Stomach (tissue), 9 donors: ENCODE data around the gene KRT74. TPM values are rescaled to one million over a fixed set of nuclear protein-coding genes. Genes with fewer than 3 reads are reported as not detected.
A peak's percentile ranks its signal among the peaks of the same experiment; 100 is the strongest.

ENCODE experiments used
- DNase-seq, 2 donors: peaks; one replicate each; pipeline versions ENCODE4 v3.0.0 to v3.0.0-alpha.2; 2013 to 2019
- H3K27ac ChIP-seq, 5 donors: fragments of 200-600 bp in 4 of 5; sonication (generic) in 4 of 5; one replicate each; pipeline ENCODE4 v1.5.1; 2013 to 2019; ENCODE audit warnings: mild to moderate bottlenecking in 1 of 5, moderate library complexity in 1 of 5
- H3K27me3 ChIP-seq, 3 donors: fragments of 200-600 bp; sonication (generic); one replicate each; pipeline ENCODE4 v1.5.1; 2017 to 2019; ENCODE audit warnings: mixed run types in 1 of 3
- H3K36me3 ChIP-seq, 4 donors: fragments of 200-600 bp; sonication (generic); 1 replicate in 3 of 4; 2 replicates in 1 of 4; pipeline ENCODE4 v1.5.1; 2016 to 2019
- H3K4me1 ChIP-seq, 4 donors: fragments of 200-600 bp; sonication (generic); one replicate each; pipeline ENCODE4 v1.5.1; 2016 to 2019
- H3K4me3 ChIP-seq, 4 donors: fragments of 200-600 bp; sonication (generic) in 3 of 4; one replicate each; pipeline ENCODE4 v1.5.1; 2016 to 2019; ENCODE audit warnings: mild to moderate bottlenecking in 1 of 4
- H3K9me3 ChIP-seq, 4 donors: fragments of 200-600 bp; sonication (generic); one replicate each; pipeline ENCODE4 v1.5.1; 2016 to 2019
- CTCF ChIP-seq, 7 experiments: fragments of 450-650 bp in 4 of 7; fragments of 200-600 bp in 3 of 7; sonication (generic) in 3 of 7; IDR thresholded peaks; one replicate each; pipeline ENCODE4 v1.5.1; 2016 to 2019; ENCODE audit warnings: antibody characterized with exemption in 7 of 7, control low read depth in 2 of 7, mild to moderate bottlenecking in 1 of 7
- EP300 ChIP-seq: sonication (generic); formaldehyde crosslinking; IDR thresholded peaks from one replicate; pipeline ENCODE4 v1.6.1; 2017; ENCODE audit warnings: antibody characterized with exemption
- POLR2A ChIP-seq, 4 donors: fragments of 450-650 bp; IDR thresholded peaks; one replicate each; pipeline ENCODE4 v1.6.1; 2016; ENCODE audit warnings: antibody characterized with exemption in 4 of 4, control low read depth in 2 of 4, mild to moderate bottlenecking in 1 of 4, moderate library complexity in 1 of 4
- POLR2AphosphoS5 ChIP-seq, 3 donors: sonication (generic); formaldehyde crosslinking; IDR thresholded peaks; one replicate each; pipeline ENCODE4 v1.6.1; 2016; ENCODE audit warnings: antibody characterized with exemption in 3 of 3
- WGBS, 5 donors: extraction: QIAGEN DNeasy Blood & Tissue Kit in 3 of 5; methylation state at CpG; one replicate each; pipeline versions ENCODE4 v1.1.5 to v1.1.7; 2013 to 2018; 5-methylcytosine and 5-hydroxymethylcytosine counted together
- intact Hi-C: fragments of 100-400 bp; cut with DNase I; formaldehyde crosslinking; loops from one replicate; pipeline ENCODE4 v1.15.1; 2023; ENCODE audit warnings: low total_unique reads
- polyA plus RNA-seq, 3 donors: library from polyadenylated mRNA; stranded (reverse); fragments of 200-250 nt; gene quantifications; one replicate each; pipeline ENCODE4 v1.2.3, GENCODE V29; 2013
- total RNA-seq, 5 donors: library from RNA; depleted of rRNA; stranded (reverse); fragments of >200 nt; gene quantifications; one replicate each; pipeline versions ENCODE4 v1.1.0 to v1.2.3, GENCODE V29; 2014 to 2016
- donor health status: healthy with polysubstance abuse.
- donor health status: Bipolar disorder and iron deficiency.
- donor health status: healthy.

KRT74 gene
- total and polyA plus RNA-seq, 8 donors: 0.08 TPM; not detected in 7

GRCh38 chr12:52532636-52533035 is 41.0 kb downstream of the KRT74 start:
- no peaks in the 10 kb centered on the region for H3K36me3 ChIP-seq

GRCh38 chr12:52531566-52532300 is 41.9 kb downstream of the KRT74 start:
- 65 to 85% (median 75%) methylated on average over 18 of the region's 18 CpGs for WGBS, 5 donors
- intact Hi-C loops: no loop called here
- DNase-seq: peak in 1 of 2 donors; percentile 23
- Histone ChIP-seq H3K27me3 (no peaks in the 10 kb centered on the region), H3K9me3 (no peaks in the 10 kb centered on the region), H3K27ac (no peak overlapping the region), H3K36me3 (no peaks in the 10 kb centered on the region), H3K4me3 (no peak overlapping the region), H3K4me1 (peaks cover 0 to 8% (median 0%) of the 10 kb centered on the region in 4 donors)
- TF ChIP-seq EP300: no peak
- no peak for TF ChIP-seq CTCF (IDR thresholded peaks at IDR 0.05)
- no peak for TF ChIP-seq POLR2AphosphoS5 (IDR thresholded peaks at IDR 0.05)
- TF ChIP-seq POLR2A (IDR thresholded peaks at IDR 0.05): no peak

More at GRCh38 chr12:52532636-52533035, 41.0 kb downstream of the KRT74 start:
- Histone ChIP-seq H3K27ac (no peak overlapping the region), H3K9me3 (no peaks in the 10 kb centered on the region), H3K4me1 (peaks cover 0 to 8% (median 0%) of the 10 kb centered on the region in 4 donors), H3K4me3 (no peak overlapping the region), H3K27me3 (no peaks in the 10 kb centered on the region)
- 67 to 84% (median 78%) methylated on average over 4 of the region's 4 CpGs for WGBS, 5 donors
- TF ChIP-seq CTCF (IDR thresholded peaks at IDR 0.05) (no peak), POLR2AphosphoS5 (IDR thresholded peaks at IDR 0.05) (no peak), EP300 (no peak), POLR2A (IDR thresholded peaks at IDR 0.05) (no peak)
- DNase-seq: no peak
- intact Hi-C loops: no loop called here

- Histone ChIP-seq H3K4me3 (no peak overlapping the region), H3K36me3 (no peaks in the 10 kb centered on the region), H3K27ac (no peak overlapping the region), H3K27me3 (no peaks in the 10 kb centered on the region), H3K9me3 (no peaks in the 10 kb centered on the region), H3K4me1 (peaks cover 0 to 8% (median 0%) of the 10 kb centered on the region in 4 donors)
- WGBS, 5 donors: 75 to 93% (median 87%) methylated on average over 2 of the region's 2 CpGs
- no peak for DNase-seq
- intact Hi-C loops: no loop called here
- TF ChIP-seq POLR2AphosphoS5 (IDR thresholded peaks at IDR 0.05) (no peak), POLR2A (IDR thresholded peaks at IDR 0.05) (no peak), EP300 (no peak), CTCF (IDR thresholded peaks at IDR 0.05) (no peak)
Measured at GRCh38 chr12:52530905-52531304, 42.7 kb downstream of the KRT74 start.

GRCh38 chr12:52530366-52530765 is 43.3 kb downstream of the KRT74 start:
- peaks cover 0 to 8% (median 0%) of the 10 kb centered on the region in 4 donors for H3K4me1 ChIP-seq
- no peaks in the 10 kb centered on the region for H3K9me3 ChIP-seq
- no peak overlapping the region for H3K27ac ChIP-seq
- H3K36me3 ChIP-seq: no peaks in the 10 kb centered on the region
- no peaks in the 10 kb centered on the region for H3K27me3 ChIP-seq
- H3K4me3 ChIP-seq: no peak overlapping the region
- TF ChIP-seq EP300 (no peak), POLR2AphosphoS5 (IDR thresholded peaks at IDR 0.05) (no peak), POLR2A (IDR thresholded peaks at IDR 0.05) (no peak), CTCF (IDR thresholded peaks at IDR 0.05) (no peak)
- DNase-seq: no peak
- 74 to 82% (median 80%) methylated on average over 2 of the region's 2 CpGs for WGBS, 5 donors
- intact Hi-C loops: no loop called here
